Ovary (tissue), 9 donors: ENCODE data around the gene WNK4. TPM values are rescaled to one million over a fixed set of nuclear protein-coding genes. Genes with fewer than 3 reads are reported as not detected.

Experiments used
- DNase-seq, 5 donors: peaks; one replicate each; pipeline ENCODE4 v3.0.0-alpha.2; 2019 to 2020
- H3K27ac ChIP-seq, 2 donors: fragments of 200-600 bp; one replicate each; pipeline versions ENCODE4 v1.5.1 to v1.8.0; 2019 to 2022
- H3K27me3 ChIP-seq: fragments of 200-600 bp; one replicate; pipeline ENCODE4 v1.8.0; 2022
- H3K36me3 ChIP-seq: fragments of 200-600 bp; sonication (generic); one replicate; pipeline ENCODE4 v1.5.1; 2019
- H3K4me1 ChIP-seq: one replicate; pipeline ENCODE4 v1.8.1; 2013; ENCODE audit warnings: mild to moderate bottlenecking, moderate library complexity; ENCODE audit not compliant: insufficient read depth
- H3K4me3 ChIP-seq: fragments of 200-600 bp; sonication (generic); one replicate; pipeline ENCODE4 v1.5.1; 2017
- H3K9me3 ChIP-seq, 2 donors: fragments of 200-600 bp in 1 of 2; sonication (generic) in 1 of 2; one replicate each; pipeline versions ENCODE4 v1.5.1 to v1.8.1; 2013 to 2019; ENCODE audit warnings: mild to moderate bottlenecking in 1 of 2, moderate library complexity in 1 of 2
- CTCF ChIP-seq, 3 donors: fragments of 450-650 bp in 2 of 3; fragments of 200-600 bp in 1 of 3; IDR thresholded peaks; one replicate each; pipeline versions ENCODE4 v1.5.1 to v1.8.0; 2016 to 2022; ENCODE audit warnings: antibody characterized with exemption in 3 of 3, mild to moderate bottlenecking in 1 of 3
- EP300 ChIP-seq: sonication (generic); formaldehyde crosslinking; IDR thresholded peaks from one replicate; pipeline ENCODE4 v1.6.1; 2017; ENCODE audit warnings: antibody characterized with exemption
- POLR2A ChIP-seq: fragments of 450-650 bp; IDR thresholded peaks from one replicate; pipeline ENCODE4 v1.6.1; 2017; ENCODE audit warnings: antibody characterized with exemption, mild to moderate bottlenecking, moderate library complexity
- WGBS, 3 donors: extraction: QIAGEN DNeasy Blood & Tissue Kit in 1 of 3; methylation state at CpG; one replicate each; pipeline versions ENCODE4 v1.1.5 to v1.1.7; 2013 to 2017; 5-methylcytosine and 5-hydroxymethylcytosine counted together
- intact Hi-C, 4 donors: fragments of 100-400 bp; cut with DNase I; formaldehyde crosslinking; loops; one replicate each; pipeline versions ENCODE4 v1.11.0 to v1.15.1; 2022 to 2023
- polyA plus RNA-seq, 2 donors: library from polyadenylated mRNA; stranded (reverse); fragments of 200-250 nt in 1 of 2; fragments of 350-450 nt in 1 of 2; fragmentation: Illumina TruSeq in 1 of 2; extraction: RNeasy Lipid Tissue Mini Kit (QIAGEN cat#74804) in 1 of 2; gene quantifications; one replicate each; pipeline ENCODE4 v1.2.3, GENCODE V29; 2013 to 2014
- total RNA-seq, 7 donors: library from RNA; depleted of rRNA in 2 of 7; stranded (reverse); fragments of >200 nt in 2 of 7; fragmentation: NEBNext Ultra II Directional in 3 of 7; extraction: Animal tissue kit (Norgen Biotek cat#: 25700) in 3 of 7; gene quantifications; one replicate each; pipeline versions ENCODE4 v1.1.0 to v1.2.4, GENCODE V29; 2016 to 2023
- donor health status: DM: no; HTN: no; CAD: no; lungs with moderate emphysema.
- donor health status: DM: no; HTN: no; CAD: no.
- donor health status: Bipolar disorder and iron deficiency.
- donor health status: DM: yes; HTN: yes; CAD: no.
- donor health status: DM: no; HTN: no; CAD: no.
- donor health status: DM: yes; HTN: yes; CAD: no.

WNK4 gene
- total and polyA plus RNA-seq, 9 donors = 1.1 to 11.9 (median 2.1) TPM

- DNase-seq = peak in 1 of 5 donors; percentile 35
- no peak overlapping the region for H3K27ac ChIP-seq
- no peaks in the 10 kb centered on the region for H3K9me3 ChIP-seq
- H3K36me3 ChIP-seq = no peaks in the 10 kb centered on the region
- H3K27me3 ChIP-seq = no peaks in the 10 kb centered on the region
- H3K4me1 ChIP-seq = peaks cover 4% of the 10 kb centered on the region
- intact Hi-C loops = no loop called here
- WGBS, 3 donors = 27 to 50% (median 31%) methylated on average over 22 of the region's 22 CpGs
- TF ChIP-seq EP300 (no peak), CTCF (IDR thresholded peaks at IDR 0.05) (no peak), POLR2A (no peak)
- no peak overlapping the region for H3K4me3 ChIP-seq
These were observed 3.4 kb downstream of the WNK4 start for GRCh38 chr17:42783791-42784138.

- intact Hi-C loops = no loop called here
- H3K27me3 ChIP-seq = no peaks in the 10 kb centered on the region
- no peaks in the 10 kb centered on the region for H3K9me3 ChIP-seq
- no peak overlapping the region for H3K27ac ChIP-seq
- TF ChIP-seq CTCF (IDR thresholded peaks at IDR 0.05) (no peak), EP300 (no peak), POLR2A (no peak)
- DNase-seq = peak in 1 of 5 donors; percentile 31
- 36 to 51% (median 40%) methylated on average over 25 of the region's 25 CpGs for WGBS, 3 donors
- no peak overlapping the region for H3K4me3 ChIP-seq
- peaks cover 4% of the 10 kb centered on the region for H3K4me1 ChIP-seq
- H3K36me3 ChIP-seq = no peaks in the 10 kb centered on the region
These were observed 4.0 kb downstream of the WNK4 start for GRCh38 chr17:42784409-42784808.

GRCh38 chr17:42784811-42785592, 4.6 kb downstream of the WNK4 start:
- intact Hi-C loops = loop anchor here in 1 of 4 donors (5.0 kb wide), 1 partner anchor 1512 kb away; no protein-coding TSS in a partner anchor
- no peaks in the 10 kb centered on the region for H3K36me3 ChIP-seq
- no peak overlapping the region for H3K27ac ChIP-seq
- no peak for TF ChIP-seq POLR2A
- TF ChIP-seq CTCF (IDR thresholded peaks at IDR 0.05) = no peak
- TF ChIP-seq EP300 = no peak
- no peaks in the 10 kb centered on the region for H3K9me3 ChIP-seq
- H3K4me3 ChIP-seq = no peak overlapping the region
- WGBS, 3 donors = 12 to 39% (median 21%) methylated on average over 52 of the region's 52 CpGs
- peaks cover 3% of the 10 kb centered on the region for H3K4me1 ChIP-seq
- peak in 1 of 5 donors; percentile 37 for DNase-seq
- no peaks in the 10 kb centered on the region for H3K27me3 ChIP-seq

GRCh38 chr17:42787266-42787665, 6.9 kb downstream of the WNK4 start:
- Histone ChIP-seq H3K4me3 (no peak overlapping the region), H3K36me3 (no peaks in the 10 kb centered on the region), H3K9me3 (no peaks in the 10 kb centered on the region), H3K27ac (no peak overlapping the region), H3K27me3 (no peaks in the 10 kb centered on the region), H3K4me1 (no peaks in the 10 kb centered on the region)
- WGBS, 3 donors = 76 to 89% (median 86%) methylated on average over 11 of the region's 11 CpGs
- no peak for DNase-seq
- intact Hi-C loops = loop anchor here in 1 of 4 donors (5.0 kb wide), 1 partner anchor 1510 kb away; no protein-coding TSS in a partner anchor
- no peak for TF ChIP-seq EP300
- no peak for TF ChIP-seq CTCF (IDR thresholded peaks at IDR 0.05)
- no peak for TF ChIP-seq POLR2A
